Neuronal stem cell (in vitro differentiated cells): ENCODE data around the gene ZNF629.
"Not testable (repeated sequence)": the region's sequence is repeated elsewhere in the genome, so short reads cannot be mapped to it uniquely, and the experiment has no call there.

ENCODE experiments used
- DNase-seq: peaks from one replicate; pipeline ENCODE4 v3.0.0-alpha.2; 2013; ENCODE audit warnings: low spot score
- H2AFZ ChIP-seq: one replicate; pipeline ENCODE4 v1.6.1; 2013; ENCODE audit warnings: mild to moderate bottlenecking, low read length, inconsistent platforms
- H2AK5ac ChIP-seq: 2 replicates; pipeline ENCODE4 v1.6.1; 2013; ENCODE audit warnings: low read depth, mild to moderate bottlenecking, inconsistent platforms, low read length, moderate library complexity, mixed read lengths
- H2BK120ac ChIP-seq: 2 replicates; pipeline ENCODE4 v1.6.1; 2013; ENCODE audit warnings: low read depth, mild to moderate bottlenecking, inconsistent platforms, low read length, moderate library complexity, mixed read lengths
- H2BK12ac ChIP-seq: one replicate; pipeline ENCODE4 v1.6.1; 2013; ENCODE audit warnings: low read length, inconsistent platforms
- H2BK15ac ChIP-seq: 2 replicates; pipeline ENCODE4 v1.6.1; 2013; ENCODE audit warnings: mild to moderate bottlenecking, low read length, inconsistent platforms, mixed read lengths
- H2BK5ac ChIP-seq: one replicate; pipeline ENCODE4 v1.6.1; 2013; ENCODE audit warnings: inconsistent platforms, mild to moderate bottlenecking, low read length, moderate library complexity
- H3K14ac ChIP-seq: one replicate; pipeline ENCODE4 v1.6.1; 2013; ENCODE audit warnings: low read length, inconsistent platforms
- H3K18ac ChIP-seq: 2 replicates; pipeline ENCODE4 v1.6.1; 2013; ENCODE audit warnings: low read length, inconsistent platforms
- H3K23ac ChIP-seq: 2 replicates; pipeline ENCODE4 v1.6.1; 2013; ENCODE audit warnings: low read depth, mild to moderate bottlenecking, mixed read lengths, low read length, inconsistent platforms; ENCODE audit not compliant: poor library complexity
- H3K27ac ChIP-seq: replicated peaks from 3 replicates; pipeline ENCODE4 v1.5.1; 2013; ENCODE audit warnings: low read length, inconsistent platforms
- H3K27me3 ChIP-seq, 3 experiments: 2 replicates each; pipeline ENCODE4 v1.6.1; 2013; ENCODE audit warnings: low read length in 3 of 3, mild to moderate bottlenecking in 2 of 3, inconsistent platforms in 1 of 3, low read depth in 1 of 3, mixed read lengths in 1 of 3, moderate library complexity in 1 of 3; ENCODE audit not compliant: control insufficient read depth in 3 of 3, insufficient read depth in 3 of 3
- H3K36me3 ChIP-seq, 2 donors: replicated peaks in 1 of 2; 2 replicates each; pipeline ENCODE4 v1.6.1; 2013; ENCODE audit warnings: low read length in 2 of 2; ENCODE audit not compliant: control insufficient read depth in 2 of 2, insufficient read depth in 2 of 2
- H3K4ac ChIP-seq: 2 replicates; pipeline ENCODE4 v1.6.1; 2013; ENCODE audit warnings: inconsistent platforms, mild to moderate bottlenecking, low read length, moderate library complexity
- H3K4me1 ChIP-seq, 2 donors: 1 replicate in 1 of 2; 2 replicates in 1 of 2; pipeline ENCODE4 v1.6.1; 2013; ENCODE audit warnings: low read length in 2 of 2, low read depth in 1 of 2; ENCODE audit not compliant: control insufficient read depth in 2 of 2, insufficient read depth in 1 of 2
- H3K4me2 ChIP-seq: one replicate; pipeline ENCODE4 v1.6.1; 2013; ENCODE audit warnings: mild to moderate bottlenecking, low read length, inconsistent platforms; ENCODE audit not compliant: insufficient read depth, poor library complexity, severe bottlenecking
- H3K4me3 ChIP-seq, 2 donors: 2 replicates each; pipeline ENCODE4 v1.5.1; 2013; ENCODE audit warnings: low read length in 2 of 2, mild to moderate bottlenecking in 2 of 2, inconsistent platforms in 1 of 2, moderate library complexity in 1 of 2
- H3K79me1 ChIP-seq: one replicate; pipeline ENCODE4 v1.6.1; 2013; ENCODE audit warnings: low read depth, mild to moderate bottlenecking, inconsistent platforms, low read length, moderate library complexity
- H3K9ac ChIP-seq: one replicate; pipeline ENCODE4 v1.6.1; 2013; ENCODE audit warnings: mild to moderate bottlenecking, low read depth, low read length, inconsistent platforms; ENCODE audit not compliant: poor library complexity
- H3K9me3 ChIP-seq, 2 donors: replicated peaks in 1 of 2; 2 replicates each; pipeline versions ENCODE3 to v1.6.1; 2013; ENCODE audit warnings: low read length in 2 of 2, mild to moderate bottlenecking in 2 of 2, inconsistent platforms in 1 of 2, low read depth in 1 of 2, mixed read lengths in 1 of 2, moderate library complexity in 1 of 2; ENCODE audit not compliant: control insufficient read depth in 2 of 2, insufficient read depth in 1 of 2
- H4K8ac ChIP-seq: one replicate; pipeline ENCODE4 v1.6.1; 2013; ENCODE audit warnings: low read depth, mild to moderate bottlenecking, inconsistent platforms, low read length, moderate library complexity
- H4K91ac ChIP-seq: one replicate; pipeline ENCODE4 v1.6.1; 2013; ENCODE audit warnings: low read length, low read depth, mild to moderate bottlenecking, inconsistent platforms; ENCODE audit not compliant: poor library complexity
- WGBS, 2 donors: extraction: QIAGEN DNeasy Blood & Tissue Kit; methylation state at CpG; one replicate each; pipeline ENCODE4 v1.1.7; 2013; ENCODE audit warnings: missing lambda C conversion rate in 2 of 2, mixed read lengths in 1 of 2; ENCODE audit not compliant: insufficient read length in 2 of 2, insufficient replicate concordance in 1 of 2; ENCODE audit errors: extremely low coverage in 2 of 2; 5-methylcytosine and 5-hydroxymethylcytosine counted together

Gene ZNF629

DNA sequence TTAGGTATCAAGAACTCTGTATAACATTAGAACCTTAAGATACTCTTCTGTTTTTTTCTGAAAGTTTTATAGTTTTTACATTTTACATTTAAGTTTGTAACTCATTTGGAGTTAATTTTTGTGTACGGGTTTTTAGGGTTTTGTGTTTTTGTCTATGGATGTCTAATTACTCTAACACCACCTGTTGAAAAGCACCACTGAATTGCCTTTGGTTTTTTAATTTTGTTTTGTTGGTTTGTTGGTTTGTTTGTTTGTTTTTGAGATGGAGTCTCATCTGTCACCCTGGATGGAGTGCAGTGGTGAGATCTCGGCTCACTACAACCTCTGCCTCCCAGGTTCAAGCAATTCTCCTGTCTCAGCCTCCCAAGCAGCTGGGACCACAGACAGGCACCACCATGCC lies 29.8 kb upstream of the ZNF629 start:
- no peaks in the 10 kb centered on the region for H3K9me3 ChIP-seq
- H2BK5ac ChIP-seq, result no peak overlapping the region
- no peak overlapping the region for H3K23ac ChIP-seq
- no peak overlapping the region for H3K4ac ChIP-seq
- no peak overlapping the region for H4K8ac ChIP-seq
- no peak overlapping the region for H2AK5ac ChIP-seq
- H3K9ac ChIP-seq, result no peak overlapping the region
- H3K79me1 ChIP-seq, result no peaks in the 10 kb centered on the region
- no peak overlapping the region for H3K18ac ChIP-seq
- H3K4me3 ChIP-seq, result no peak overlapping the region
- DNase-seq, result no peak
- no peaks in the 10 kb centered on the region for H3K27me3 ChIP-seq
- no peak overlapping the region for H3K27ac ChIP-seq
- H4K91ac ChIP-seq, result no peak overlapping the region
- H3K4me1 ChIP-seq, result peaks cover 0 to 3% of the 10 kb centered on the region in 2 donors
- no peak overlapping the region for H3K14ac ChIP-seq
- H2BK120ac ChIP-seq, result no peak overlapping the region
- 100% methylated on average over 1 of the region's 2 CpGs; no CpG with 5 or more reads in 1 of the 2 donors for WGBS, 2 donors
- H2BK12ac ChIP-seq, result no peak overlapping the region
- H3K4me2 ChIP-seq, result no peak overlapping the region
- no peak overlapping the region for H2BK15ac ChIP-seq
- no peak overlapping the region for H2AFZ ChIP-seq
- no peaks in the 10 kb centered on the region for H3K36me3 ChIP-seq

DNA sequence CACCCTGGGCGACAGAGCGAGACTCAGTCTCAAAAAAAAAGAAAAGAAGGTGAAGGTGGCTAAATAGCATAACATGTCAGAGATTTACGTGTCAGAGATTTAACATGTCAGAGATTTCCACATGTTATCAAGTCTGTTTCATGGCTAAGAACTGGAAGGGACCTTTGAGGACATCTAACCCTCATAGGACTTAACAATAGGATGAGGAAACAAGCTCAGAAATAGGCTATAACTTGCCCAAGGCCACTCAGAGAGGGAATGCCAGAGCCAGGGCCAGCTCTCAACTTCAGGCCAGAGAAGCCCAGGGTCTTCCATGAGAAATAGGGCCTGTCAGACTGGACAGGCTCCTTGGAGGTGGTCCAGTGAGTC lies 26.8 kb upstream of the ZNF629 start:
- H3K27ac ChIP-seq, result no peak overlapping the region
- no peak overlapping the region for H4K8ac ChIP-seq
- no peak overlapping the region for H2AK5ac ChIP-seq
- peak overlapping the region; percentile 82 for H3K18ac ChIP-seq
- no peak overlapping the region for H2BK120ac ChIP-seq
- no peak overlapping the region for H4K91ac ChIP-seq
- no peaks in the 10 kb centered on the region for H3K79me1 ChIP-seq
- H3K14ac ChIP-seq, result no peak overlapping the region
- DNase-seq, result no peak
- WGBS, 2 donors, result no CpG with 5 or more reads among the region's 3 CpGs
- no peak overlapping the region for H3K23ac ChIP-seq
- peak overlapping the region; percentile 94 for H2AFZ ChIP-seq
- peak overlapping the region; percentile 45 to 67 for H3K4me3 ChIP-seq
- no peaks in the 10 kb centered on the region for H3K9me3 ChIP-seq
- H3K27me3 ChIP-seq, result no peaks in the 10 kb centered on the region
- H2BK15ac ChIP-seq, result no peak overlapping the region
- H2BK5ac ChIP-seq, result no peak overlapping the region
- H3K4me2 ChIP-seq, result peak overlapping the region; percentile 72
- H3K9ac ChIP-seq, result peak overlapping the region; percentile 0
- H3K4ac ChIP-seq, result no peak overlapping the region
- H3K4me1 ChIP-seq, result peaks cover 0 to 3% of the 10 kb centered on the region in 2 donors
- H2BK12ac ChIP-seq, result no peak overlapping the region
- no peaks in the 10 kb centered on the region for H3K36me3 ChIP-seq

DNA sequence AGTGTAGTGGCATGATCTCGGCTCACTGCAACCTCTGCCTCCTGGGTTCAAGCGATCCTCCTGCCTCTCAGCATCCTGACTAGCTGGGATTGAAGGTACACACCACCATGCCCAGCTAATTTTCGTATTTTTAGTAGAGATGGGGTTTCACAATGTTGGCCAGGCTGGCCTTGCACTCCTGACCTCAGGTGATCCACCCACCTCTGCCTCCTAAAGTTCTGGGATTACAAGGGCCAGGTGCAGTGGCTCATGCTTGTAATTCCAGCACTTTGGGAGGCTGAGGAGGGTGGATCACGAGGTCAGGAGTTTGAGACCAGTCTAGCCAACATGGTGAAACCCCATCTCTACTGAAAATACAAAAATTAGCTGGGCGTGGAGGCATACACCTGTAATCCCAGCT lies 22.7 kb upstream of the ZNF629 start:
- H2BK15ac ChIP-seq, H4K8ac ChIP-seq, H3K4ac ChIP-seq, H3K4me2 ChIP-seq, H2AFZ ChIP-seq, DNase-seq, H3K36me3 ChIP-seq, H3K4me3 ChIP-seq, H4K91ac ChIP-seq, H3K14ac ChIP-seq, H2AK5ac ChIP-seq, H3K27ac ChIP-seq, H3K23ac ChIP-seq, H3K27me3 ChIP-seq, H3K4me1 ChIP-seq, H3K9ac ChIP-seq, H2BK12ac ChIP-seq, H3K79me1 ChIP-seq, H2BK120ac ChIP-seq, H3K9me3 ChIP-seq, H3K18ac ChIP-seq, H2BK5ac ChIP-seq: not testable (repeated sequence)
- WGBS, 2 donors, result no CpG with 5 or more reads among the region's 5 CpGs

DNA sequence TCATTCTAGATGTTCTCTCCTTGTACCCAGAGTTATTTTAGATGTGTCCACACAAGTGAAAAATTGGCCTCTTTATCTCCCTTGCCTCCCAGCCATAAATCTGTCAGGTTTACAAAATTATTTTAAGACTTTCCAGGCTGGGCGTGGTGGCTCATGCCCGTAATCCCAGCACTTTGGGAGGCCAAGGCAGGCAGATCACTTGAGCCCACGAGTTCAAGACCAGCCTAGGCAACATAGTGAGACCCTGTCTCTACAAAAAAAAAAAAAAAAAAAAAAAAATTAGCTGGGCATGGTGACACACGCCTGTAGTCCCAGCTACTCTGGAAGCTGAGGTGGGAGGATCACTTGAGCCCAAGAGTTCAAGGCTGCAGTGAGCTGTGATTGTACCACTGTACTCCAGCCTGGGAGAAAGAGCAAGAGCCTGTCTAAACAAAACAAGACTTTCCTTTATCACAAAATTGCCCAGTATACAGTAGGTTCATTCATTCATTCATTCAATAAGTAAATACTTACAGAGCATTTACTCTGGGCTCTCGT lies 22.0 kb upstream of the ZNF629 start:
- WGBS, 2 donors, result no CpG with 5 or more reads among the region's 5 CpGs

More for the DNA sequence above, 22.0 kb upstream of the ZNF629 start:
- not testable (repeated sequence) for H3K9ac ChIP-seq, H2BK12ac ChIP-seq, H2BK15ac ChIP-seq, H3K27me3 ChIP-seq, H2AK5ac ChIP-seq, H3K4me1 ChIP-seq, DNase-seq, H2AFZ ChIP-seq, H3K79me1 ChIP-seq, H3K4ac ChIP-seq, H3K23ac ChIP-seq, H4K91ac ChIP-seq, H4K8ac ChIP-seq, H3K14ac ChIP-seq, H3K4me2 ChIP-seq, H3K4me3 ChIP-seq, H2BK5ac ChIP-seq, H2BK120ac ChIP-seq, H3K9me3 ChIP-seq, H3K36me3 ChIP-seq, H3K18ac ChIP-seq, H3K27ac ChIP-seq
